Testis (tissue), 3 donors: ENCODE data around the gene SLCO4A1. TPM values are rescaled to one million over a fixed set of nuclear protein-coding genes. Genes with fewer than 3 reads are reported as not detected.
A peak's percentile ranks its signal among the peaks of the same experiment; 100 is the strongest.
"Not testable (repeated sequence)": the region's sequence is repeated elsewhere in the genome, so short reads cannot be mapped to it uniquely, and the experiment has no call there.

Experiments
- DNase-seq: peaks from one replicate; pipeline ENCODE4 v3.0.0-alpha.2; 2019
- H3K27ac ChIP-seq, 2 donors: fragments of 200-600 bp; sonication (generic); one replicate each; pipeline ENCODE4 v1.5.1; 2019
- H3K27me3 ChIP-seq: fragments of 200-600 bp; sonication (generic); one replicate; pipeline ENCODE4 v1.5.1; 2019
- H3K36me3 ChIP-seq: fragments of 200-600 bp; sonication (generic); one replicate; pipeline ENCODE4 v1.5.1; 2017; ENCODE audit warnings: low read depth; ENCODE audit errors: missing control alignments
- H3K4me1 ChIP-seq: fragments of 200-600 bp; sonication (generic); one replicate; pipeline ENCODE4 v1.5.1; 2019
- H3K4me3 ChIP-seq, 2 donors: fragments of 200-600 bp; sonication (generic); one replicate each; pipeline ENCODE4 v1.5.1; 2017 to 2019
- H3K9me3 ChIP-seq: fragments of 200-600 bp; sonication (generic); one replicate; pipeline ENCODE4 v1.5.1; 2017
- POLR2A ChIP-seq: fragments of 450-650 bp; IDR thresholded peaks from one replicate; pipeline ENCODE4 v1.6.1; 2017; ENCODE audit warnings: antibody characterized with exemption, mild to moderate bottlenecking, moderate library complexity
- WGBS, 2 donors: methylation state at CpG; one replicate each; pipeline ENCODE4 v1.1.5; 2018; 5-methylcytosine and 5-hydroxymethylcytosine counted together
- intact Hi-C: fragments of 100-400 bp; cut with DNase I; formaldehyde crosslinking; loops from one replicate; pipeline ENCODE4 v1.15.1; 2023; ENCODE audit warnings: low total_unique reads
- polyA plus RNA-seq: library from polyadenylated mRNA; stranded (reverse); fragments of 350-450 nt; fragmentation: Illumina TruSeq; extraction: RNeasy Lipid Tissue Mini Kit (QIAGEN cat#74804); gene quantifications from one replicate; pipeline ENCODE4 v1.2.3, GENCODE V29; 2014; ENCODE audit warnings: low read depth, low replicate concordance; ENCODE audit not compliant: insufficient read depth
- total RNA-seq, 2 donors: library from RNA; depleted of rRNA; stranded (reverse); fragments of >200 nt; gene quantifications; one replicate each; pipeline ENCODE4 v1.2.3, GENCODE V29; 2016
- TF ChIP-seq, protein P1 (sequence below), 3 experiments: fragments of 450-650 bp in 2 of 3; fragments of 200-600 bp in 1 of 3; sonication (generic) in 1 of 3; IDR thresholded peaks; one replicate each; pipeline ENCODE4 v1.5.1; 2016 to 2019; ENCODE audit warnings: antibody characterized with exemption in 3 of 3, mild to moderate bottlenecking in 2 of 3, moderate library complexity in 1 of 3

SLCO4A1 gene
- total and polyA plus RNA-seq, 3 donors from 2014 or later = 4.2 to 14.2 (median 9.8) TPM

- TF ChIP-seq, protein P1, sequence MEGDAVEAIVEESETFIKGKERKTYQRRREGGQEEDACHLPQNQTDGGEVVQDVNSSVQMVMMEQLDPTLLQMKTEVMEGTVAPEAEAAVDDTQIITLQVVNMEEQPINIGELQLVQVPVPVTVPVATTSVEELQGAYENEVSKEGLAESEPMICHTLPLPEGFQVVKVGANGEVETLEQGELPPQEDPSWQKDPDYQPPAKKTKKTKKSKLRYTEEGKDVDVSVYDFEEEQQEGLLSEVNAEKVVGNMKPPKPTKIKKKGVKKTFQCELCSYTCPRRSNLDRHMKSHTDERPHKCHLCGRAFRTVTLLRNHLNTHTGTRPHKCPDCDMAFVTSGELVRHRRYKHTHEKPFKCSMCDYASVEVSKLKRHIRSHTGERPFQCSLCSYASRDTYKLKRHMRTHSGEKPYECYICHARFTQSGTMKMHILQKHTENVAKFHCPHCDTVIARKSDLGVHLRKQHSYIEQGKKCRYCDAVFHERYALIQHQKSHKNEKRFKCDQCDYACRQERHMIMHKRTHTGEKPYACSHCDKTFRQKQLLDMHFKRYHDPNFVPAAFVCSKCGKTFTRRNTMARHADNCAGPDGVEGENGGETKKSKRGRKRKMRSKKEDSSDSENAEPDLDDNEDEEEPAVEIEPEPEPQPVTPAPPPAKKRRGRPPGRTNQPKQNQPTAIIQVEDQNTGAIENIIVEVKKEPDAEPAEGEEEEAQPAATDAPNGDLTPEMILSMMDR (IDR thresholded peaks at IDR 0.05) = no peak
- TF ChIP-seq POLR2A = no peak
- intact Hi-C loops = no loop called here
- Histone ChIP-seq H3K9me3 (no peaks in the 10 kb centered on the region), H3K27me3 (no peaks in the 10 kb centered on the region), H3K36me3 (no peaks in the 10 kb centered on the region), H3K27ac (peak overlapping the region; percentile 94 to 96), H3K4me1 (peaks cover 20% of the 10 kb centered on the region), H3K4me3 (no peak overlapping the region)
- peak; percentile 68 for DNase-seq
- WGBS, 2 donors = 68 to 77% methylated on average over 27 to 32 of the region's 32 CpGs
Observed at GRCh38 chr20:62624719-62625453, 17.4 kb upstream of the SLCO4A1 start.

GRCh38 chr20:62625516-62625915, 16.8 kb upstream of the SLCO4A1 start:
- 97 to 98% methylated on average over 19 to 21 of the region's 21 CpGs for WGBS, 2 donors
- H3K9me3 ChIP-seq = no peaks in the 10 kb centered on the region
- TF ChIP-seq POLR2A = no peak
- TF ChIP-seq, protein P1 (IDR thresholded peaks at IDR 0.05) = no peak
- intact Hi-C loops = no loop called here
- no peak for DNase-seq
- no peaks in the 10 kb centered on the region for H3K27me3 ChIP-seq
- no peak overlapping the region for H3K4me3 ChIP-seq
- no peaks in the 10 kb centered on the region for H3K36me3 ChIP-seq
- peaks cover 20% of the 10 kb centered on the region for H3K4me1 ChIP-seq
- peak overlapping the region in 1 of 2 donors; percentile 96 for H3K27ac ChIP-seq

GRCh38 chr20:62625921-62626547, 16.3 kb upstream of the SLCO4A1 start:
- no peaks in the 10 kb centered on the region for H3K36me3 ChIP-seq
- no peaks in the 10 kb centered on the region for H3K9me3 ChIP-seq
- no peak overlapping the region for H3K4me3 ChIP-seq
- H3K4me1 ChIP-seq = peaks cover 20% of the 10 kb centered on the region
- WGBS, 2 donors = 92% methylated on average over 4 to 20 of the region's 20 CpGs
- H3K27ac ChIP-seq = peak overlapping the region in 1 of 2 donors; percentile 96
- TF ChIP-seq POLR2A = no peak
- TF ChIP-seq, protein P1 (IDR thresholded peaks at IDR 0.05) = no peak
- H3K27me3 ChIP-seq = no peaks in the 10 kb centered on the region
- intact Hi-C loops = no loop called here
- DNase-seq = no peak

DNA sequence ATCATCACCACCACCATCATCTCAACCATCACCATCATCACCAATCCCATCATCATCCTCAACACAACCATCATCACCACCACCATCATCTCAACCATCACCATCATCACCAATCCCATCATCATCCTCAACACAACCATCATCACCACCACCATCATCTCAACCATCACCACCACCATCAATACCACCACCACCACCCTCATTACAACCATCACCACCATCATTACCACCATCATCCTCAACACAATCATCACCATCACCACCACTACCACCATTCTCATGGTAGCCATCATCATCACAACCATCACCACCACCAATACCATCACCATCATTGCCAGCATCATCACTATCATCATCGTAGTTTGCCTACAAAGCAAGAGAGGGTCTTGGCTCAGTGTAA, 14.9 kb upstream of the SLCO4A1 start:
- H3K4me3 ChIP-seq, H3K36me3 ChIP-seq, H3K27ac ChIP-seq, H3K9me3 ChIP-seq, H3K27me3 ChIP-seq, DNase-seq, intact Hi-C loops: not testable (repeated sequence)
- H3K4me1 ChIP-seq = peaks cover 20% of the 10 kb centered on the region
- 100% methylated on average over 1 of the region's 1 CpG for WGBS, 2 donors

- Histone ChIP-seq H3K4me1 (peaks cover 17% of the 10 kb centered on the region), H3K9me3 (no peaks in the 10 kb centered on the region), H3K4me3 (no peak overlapping the region), H3K27ac (no peak overlapping the region), H3K27me3 (no peaks in the 10 kb centered on the region), H3K36me3 (no peaks in the 10 kb centered on the region)
- TF ChIP-seq, protein P1 (IDR thresholded peaks at IDR 0.05) = no peak
- TF ChIP-seq POLR2A = no peak
- 86 to 93% methylated on average over 9 to 10 of the region's 10 CpGs for WGBS, 2 donors
- DNase-seq = no peak
- intact Hi-C loops = no loop called here
Observed at GRCh38 chr20:62627901-62628612, 14.2 kb upstream of the SLCO4A1 start.
